Fibroblast of skin of right quadriceps (primary cell): Measurements from ENCODE around the gene TBC1D2B.
"Not testable (repeated sequence)": the region's sequence is repeated elsewhere in the genome, so short reads cannot be mapped to it uniquely, and the experiment has no call there.

ENCODE experiments used
- DNase-seq: peaks from one replicate; pipeline ENCODE4 v3.0.0-alpha.2; 2013

The TBC1D2B gene

DNA sequence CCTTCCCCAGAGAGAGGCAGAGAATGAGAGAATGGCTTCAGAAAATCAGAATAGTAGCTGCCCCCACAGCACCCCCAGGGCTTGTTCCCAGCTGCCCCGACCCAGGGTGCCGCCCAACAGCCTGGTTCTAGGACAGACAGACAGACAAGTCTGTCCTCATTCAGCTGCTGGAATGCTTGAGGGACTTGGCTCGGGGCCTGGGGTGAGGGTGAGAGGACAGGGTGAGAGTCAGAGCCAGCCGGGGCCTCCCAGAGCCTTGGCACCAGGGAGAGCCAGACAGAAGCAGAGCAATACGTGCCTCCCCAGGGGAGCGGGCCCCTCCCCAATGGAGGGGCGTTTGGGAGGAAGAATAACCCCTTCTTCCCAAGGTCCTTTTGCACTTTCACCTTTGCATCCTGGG lies 105.6 kb downstream of the TBC1D2B start:
- not testable (repeated sequence) for DNase-seq

- DNase-seq = not testable (repeated sequence)
These were observed 106.6 kb downstream of the TBC1D2B start for GRCh38 chr15:77970813-77971360.

GRCh38 chr15:77969055-77969454 lies 108.5 kb downstream of the TBC1D2B start:
- DNase-seq = no peak

GRCh38 chr15:77967798-77968197 lies 109.7 kb downstream of the TBC1D2B start:
- no peak for DNase-seq

GRCh38 chr15:77967235-77967615 lies 110.3 kb downstream of the TBC1D2B start:
- not testable (repeated sequence) for DNase-seq

GRCh38 chr15:77966540-77967234 lies 110.8 kb downstream of the TBC1D2B start:
- DNase-seq = peak; percentile 34

GRCh38 chr15:77964193-77964592 lies 113.3 kb downstream of the TBC1D2B start:
- DNase-seq = no peak

- peak; percentile 58 for DNase-seq
These were observed 118.1 kb downstream of the TBC1D2B start for GRCh38 chr15:77959432-77959879.

DNA sequence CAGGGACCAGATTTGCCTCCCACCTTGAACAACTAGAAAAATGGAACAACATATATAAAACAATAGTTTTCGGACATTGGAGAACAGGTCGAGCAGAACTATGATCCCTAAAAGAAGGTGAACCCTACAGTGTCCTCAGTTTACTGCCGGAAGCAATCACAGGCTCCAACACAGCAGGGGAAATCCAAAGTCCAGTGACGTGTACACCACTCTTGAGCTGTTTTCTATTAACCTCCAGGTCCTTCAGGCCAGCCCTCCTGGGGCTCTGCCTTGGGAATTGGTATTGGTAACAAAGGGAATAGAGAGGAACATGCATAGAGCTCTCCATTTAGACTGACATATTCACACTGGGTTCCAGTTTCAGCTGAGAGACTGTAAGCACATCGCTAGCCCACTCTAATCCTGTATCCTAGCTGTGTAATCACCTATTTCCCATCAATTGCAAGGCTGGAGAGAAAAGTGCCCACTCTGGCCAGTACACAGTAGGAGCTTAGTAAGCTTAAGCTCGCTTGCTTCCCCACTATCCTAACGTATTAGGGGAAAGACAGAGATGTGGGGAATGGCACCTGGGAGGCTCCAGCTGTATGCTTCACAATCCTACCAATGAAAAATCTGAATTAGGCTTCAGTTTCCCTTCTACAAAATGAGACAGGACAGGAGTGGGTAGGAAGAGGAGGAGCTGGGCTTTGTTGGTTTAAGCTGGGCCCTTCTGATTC lies 118.6 kb downstream of the TBC1D2B start:
- not testable (repeated sequence) for DNase-seq

- DNase-seq = not testable (repeated sequence)
These were observed 119.5 kb downstream of the TBC1D2B start for GRCh38 chr15:77958021-77958420.

GRCh38 chr15:77953926-77954325 lies 123.6 kb downstream of the TBC1D2B start:
- peak; percentile 21 for DNase-seq

DNA sequence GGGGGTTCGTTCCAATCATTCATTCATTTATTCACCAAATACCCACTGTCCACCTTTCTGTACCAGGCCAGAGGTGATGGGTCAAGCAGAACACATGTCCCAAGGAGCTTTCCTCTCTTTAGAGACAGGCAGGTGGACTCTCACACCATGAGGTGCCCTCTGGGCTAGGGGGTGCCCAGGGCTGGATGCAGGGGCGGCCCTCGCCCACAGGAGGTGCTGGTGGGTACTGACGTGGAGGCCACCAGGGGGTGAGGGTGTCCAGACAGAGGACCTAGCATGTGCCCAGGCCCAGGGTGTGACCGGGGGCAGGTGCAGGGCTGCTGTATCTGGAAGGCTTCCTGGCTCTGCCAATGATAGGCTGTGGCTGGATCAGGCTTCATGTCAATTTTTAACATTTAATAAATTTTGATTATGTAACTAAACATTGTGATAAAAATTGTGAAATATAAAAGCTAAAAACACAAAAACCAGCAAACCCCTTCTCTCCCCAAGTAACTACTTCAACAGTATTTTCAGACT lies 124.5 kb downstream of the TBC1D2B start:
- DNase-seq = not testable (repeated sequence)

- DNase-seq = not testable (repeated sequence)
These were observed 126.3 kb downstream of the TBC1D2B start for GRCh38 chr15:77951105-77951786.

DNA sequence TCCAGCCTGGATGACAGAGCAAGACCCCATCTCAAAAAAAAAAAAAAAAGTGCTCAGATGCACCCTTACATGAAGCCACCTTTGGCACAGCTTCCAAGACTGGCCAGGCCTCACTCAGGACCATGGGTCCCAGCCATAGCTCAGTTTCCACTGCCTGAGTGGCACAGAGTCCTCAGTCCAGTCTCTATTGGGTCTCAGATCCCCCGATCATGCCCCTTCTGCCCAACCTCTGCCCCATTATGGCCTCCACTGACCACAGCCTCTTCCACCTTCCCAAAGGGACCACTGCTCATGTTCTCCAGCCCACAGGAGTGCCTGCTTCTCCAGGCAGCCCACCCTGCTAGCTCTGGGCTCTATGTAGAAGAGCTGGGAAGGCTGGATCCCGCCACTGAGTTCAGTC lies 127.0 kb downstream of the TBC1D2B start:
- DNase-seq = not testable (repeated sequence)

DNA sequence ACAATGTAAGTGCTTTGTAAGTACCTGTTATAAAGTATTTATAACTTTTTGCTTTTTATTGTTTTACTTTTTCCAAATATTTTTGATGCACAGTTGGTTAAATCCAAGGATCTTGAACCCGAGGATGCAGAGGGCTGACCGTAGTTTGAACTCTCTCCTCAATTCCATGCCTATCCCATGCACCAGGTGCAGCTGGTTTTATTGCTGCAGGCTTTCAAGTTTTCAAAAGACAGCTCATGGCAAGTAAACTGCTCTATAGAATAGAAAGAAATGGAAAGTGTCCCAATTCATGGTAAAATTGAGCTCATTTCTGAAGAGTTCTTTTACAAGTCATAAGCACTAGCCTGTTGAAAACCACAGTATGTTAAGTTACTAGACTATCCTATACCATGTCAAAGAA lies 131.9 kb downstream of the TBC1D2B start:
- no peak for DNase-seq
